HEK293 (cell line): ENCODE results near the gene DLK1.

Experiments used
- CTCF ChIA-PET: fragments of 350-600 bp; formaldehyde crosslinking; extraction: SDS; loops from one replicate; lab custom pipeline; 2021; ENCODE audit warnings: antibody characterized with exemption; lab: Yijun Ruan, JAX
- POLR2A ChIA-PET: fragments of 300-600 bp; formaldehyde crosslinking; extraction: SDS; loops from one replicate; lab custom pipeline; 2020; ENCODE audit warnings: antibody characterized with exemption, inconsistent platforms; lab: Yijun Ruan, JAX
- H3K27ac ChIP-seq: fragments of 200-500 bp; sonication (Bioruptor generic); 2 replicates; pipeline ENCODE4 v1.5.1; 2014; ENCODE audit warnings: low read depth, low read length, control low read depth, inconsistent platforms; ENCODE audit errors: extremely low read depth
- H3K36me3 ChIP-seq, 2 experiments: fragments of 200-500 bp in 1 of 2; sonication (Bioruptor generic) in 1 of 2; 1 replicate in 1 of 2; 2 replicates in 1 of 2; pipeline ENCODE4 v1.5.1; 2014 to 2017; ENCODE audit warnings: inconsistent platforms in 2 of 2, low read length in 2 of 2; ENCODE audit not compliant: control insufficient read depth in 2 of 2, insufficient read depth in 1 of 2
- H3K4me1 ChIP-seq: fragments of 200-500 bp; sonication (Bioruptor generic); 2 replicates; pipeline ENCODE4 v1.5.1; 2014; ENCODE audit warnings: mild to moderate bottlenecking, low read length, inconsistent platforms; ENCODE audit not compliant: control insufficient read depth, insufficient read depth
- H3K4me3 ChIP-seq: 2 replicates; pipeline ENCODE4 v1.5.1; 2011; ENCODE audit warnings: low read depth, mild to moderate bottlenecking, control low read depth, low read length, moderate library complexity
- H3K9me3 ChIP-seq: fragments of 200-500 bp; sonication (Bioruptor generic); 2 replicates; pipeline ENCODE4 v1.5.1; 2014; ENCODE audit warnings: low read depth, low read length, inconsistent platforms; ENCODE audit not compliant: control insufficient read depth, insufficient read depth
- EGR2 ChIP-seq: fragments of 450-650 bp; formaldehyde crosslinking; IDR thresholded peaks from 2 replicates; pipeline ENCODE4 v1.5.1; 2016; ENCODE audit warnings: low read depth, missing biosample characterization, missing genetic modification characterization
- KLF9 ChIP-seq: fragments of 450-650 bp; formaldehyde crosslinking; IDR thresholded peaks from 2 replicates; pipeline ENCODE4 v1.5.1; 2016; ENCODE audit warnings: missing biosample characterization, missing genetic modification characterization, low read depth
- OSR2 ChIP-seq: fragments of 450-650 bp; formaldehyde crosslinking; IDR thresholded peaks from 2 replicates; pipeline ENCODE4 v1.5.1; 2016; ENCODE audit warnings: missing biosample characterization, missing genetic modification characterization
- PRDM4 ChIP-seq: fragments of 450-650 bp; formaldehyde crosslinking; IDR thresholded peaks from 2 replicates; pipeline ENCODE4 v1.5.1; 2017; ENCODE audit warnings: missing biosample characterization, missing genetic modification characterization
- SCRT1 ChIP-seq: fragments of 450-650 bp; formaldehyde crosslinking; IDR thresholded peaks from 2 replicates; pipeline ENCODE4 v1.5.1; 2016; ENCODE audit warnings: missing biosample characterization, missing genetic modification characterization, borderline replicate concordance
- SP3 ChIP-seq: fragments of 450-650 bp; formaldehyde crosslinking; IDR thresholded peaks from 2 replicates; pipeline ENCODE4 v1.5.1; 2016; ENCODE audit warnings: missing biosample characterization, missing genetic modification characterization
- ZBTB26 ChIP-seq: fragments of 450-650 bp; formaldehyde crosslinking; optimal IDR thresholded peaks from 2 replicates; pipeline ENCODE3; 2016; ENCODE audit warnings: missing biosample characterization, mild to moderate bottlenecking, missing genetic modification characterization
- ZBTB6 ChIP-seq: fragments of 450-650 bp; formaldehyde crosslinking; IDR thresholded peaks from 2 replicates; pipeline ENCODE4 v1.5.1; 2017; ENCODE audit warnings: missing biosample characterization, missing genetic modification characterization
- ZBTB7A ChIP-seq: fragments of 450-650 bp; formaldehyde crosslinking; IDR thresholded peaks from 2 replicates; pipeline ENCODE4 v1.5.1; 2016; ENCODE audit warnings: low read depth, missing biosample characterization, missing genetic modification characterization
- ZFHX2 ChIP-seq: fragments of 450-650 bp; formaldehyde crosslinking; conservative IDR thresholded peaks from 2 replicates; pipeline ENCODE4 v1.5.1; 2016; ENCODE audit warnings: missing biosample characterization, missing genetic modification characterization
- ZFP37 ChIP-seq: fragments of 450-650 bp; formaldehyde crosslinking; IDR thresholded peaks from 2 replicates; pipeline ENCODE4 v1.5.1; 2016; ENCODE audit warnings: missing biosample characterization, missing genetic modification characterization
- ZFP69B ChIP-seq: fragments of 450-650 bp; formaldehyde crosslinking; IDR thresholded peaks from 2 replicates; pipeline ENCODE4 v1.5.1; 2016; ENCODE audit warnings: missing biosample characterization, missing genetic modification characterization
- ZNF248 ChIP-seq: fragments of 450-650 bp; formaldehyde crosslinking; IDR thresholded peaks from 2 replicates; pipeline ENCODE4 v1.5.1; 2017; ENCODE audit warnings: missing biosample characterization, missing genetic modification characterization
- ZNF292 ChIP-seq: fragments of 450-650 bp; formaldehyde crosslinking; IDR thresholded peaks from 2 replicates; pipeline ENCODE4 v1.5.1; 2016; ENCODE audit warnings: low read depth, missing biosample characterization, missing genetic modification characterization, borderline replicate concordance
- ZNF302 ChIP-seq: fragments of 450-650 bp; formaldehyde crosslinking; IDR thresholded peaks from 2 replicates; pipeline ENCODE4 v1.5.1; 2016; ENCODE audit warnings: missing biosample characterization, missing genetic modification characterization, low read depth
- ZNF341 ChIP-seq: fragments of 450-650 bp; formaldehyde crosslinking; IDR thresholded peaks from 2 replicates; pipeline ENCODE4; 2016; ENCODE audit warnings: low read depth, missing biosample characterization, missing genetic modification characterization
- ZNF416 ChIP-seq: fragments of 450-650 bp; formaldehyde crosslinking; IDR thresholded peaks from 2 replicates; pipeline ENCODE4 v1.5.1; 2016; ENCODE audit warnings: missing biosample characterization, missing genetic modification characterization
- ZNF433 ChIP-seq: fragments of 450-650 bp; formaldehyde crosslinking; IDR thresholded peaks from 2 replicates; pipeline ENCODE4 v1.5.1; 2016; ENCODE audit warnings: missing biosample characterization, missing genetic modification characterization, low read depth
- ZNF514 ChIP-seq: fragments of 450-650 bp; formaldehyde crosslinking; IDR thresholded peaks from 2 replicates; pipeline ENCODE4 v1.5.1; 2016; ENCODE audit warnings: missing biosample characterization, missing genetic modification characterization
- ZNF621 ChIP-seq: fragments of 450-650 bp; formaldehyde crosslinking; IDR thresholded peaks from 2 replicates; pipeline ENCODE4 v1.5.1; 2017; ENCODE audit warnings: missing biosample characterization, missing genetic modification characterization
- ZNF660 ChIP-seq: fragments of 450-650 bp; IDR thresholded peaks from 2 replicates; pipeline ENCODE4 v1.5.1; 2018; ENCODE audit warnings: missing biosample characterization, mild to moderate bottlenecking, missing genetic modification characterization
- ZNF747 ChIP-seq: fragments of 450-650 bp; formaldehyde crosslinking; IDR thresholded peaks from 2 replicates; pipeline ENCODE4 v1.5.1; 2016; ENCODE audit warnings: missing biosample characterization, missing genetic modification characterization
- ZNF830 ChIP-seq: fragments of 450-650 bp; IDR thresholded peaks from 2 replicates; pipeline ENCODE4 v1.5.0; 2018; ENCODE audit warnings: missing biosample characterization, missing genetic modification characterization, low read depth, mild to moderate bottlenecking, moderate library complexity
- TF ChIP-seq, protein P1 (sequence below): fragments of 450-650 bp; formaldehyde crosslinking; IDR thresholded peaks from 2 replicates; pipeline ENCODE4 v1.5.1; 2016; ENCODE audit warnings: missing biosample characterization, missing genetic modification characterization
- TF ChIP-seq, protein P2 (sequence below): fragments of 450-650 bp; formaldehyde crosslinking; IDR thresholded peaks from 2 replicates; pipeline ENCODE4 v1.5.1; 2016; ENCODE audit warnings: missing biosample characterization, missing genetic modification characterization

DLK1 gene

DNA sequence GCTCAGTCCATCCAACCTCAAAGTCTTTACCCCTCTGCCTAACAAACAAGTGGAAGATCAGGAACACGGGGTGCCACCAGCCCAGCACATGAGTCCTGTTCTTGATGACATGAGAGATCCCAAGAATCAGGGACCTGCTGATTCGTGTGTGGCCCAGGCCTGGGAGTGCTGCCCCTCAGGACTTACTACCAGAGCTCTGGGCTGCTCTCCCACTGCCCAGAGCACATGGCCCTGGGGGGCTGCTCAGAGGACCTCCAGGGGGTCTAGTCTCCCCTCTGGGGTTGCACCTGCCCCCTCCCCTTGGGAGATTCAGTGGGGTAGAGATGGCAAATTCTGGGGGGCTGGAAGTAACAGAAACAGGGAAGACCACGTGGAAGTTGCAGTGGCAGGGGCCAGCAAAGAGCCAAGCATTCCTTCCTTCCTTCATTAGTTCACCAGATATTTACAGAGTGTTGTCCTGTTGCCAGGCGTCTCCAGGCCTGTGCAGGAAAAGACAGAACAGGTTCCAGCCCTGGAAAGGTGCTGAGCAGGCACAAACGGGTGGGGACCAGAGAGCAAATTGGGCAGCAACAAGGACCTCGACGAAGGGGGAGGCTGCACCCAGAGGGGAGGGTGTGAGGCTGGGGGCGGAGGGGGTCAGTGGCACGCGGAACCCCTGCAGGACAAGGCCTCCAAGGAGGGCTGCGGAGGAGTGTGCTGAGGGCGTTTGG, 54.1 kb downstream of the DLK1 start:
- TF ChIP-seq ZFHX2 (tag by site-specific recombination): no peak
- no peak for TF ChIP-seq ZBTB7A (tag by site-specific recombination)
- no peak for TF ChIP-seq ZBTB6 (tag by site-specific recombination)
- TF ChIP-seq ZFP69B (tag by site-specific recombination): no peak
- TF ChIP-seq PRDM4 (tag by site-specific recombination): no peak
- TF ChIP-seq ZNF747: no peak
- no peak for TF ChIP-seq ZNF830
- no peak for TF ChIP-seq ZBTB26 (tag by site-specific recombination)
- ChIA-PET POLR2A (no interaction called here), CTCF (interaction anchor here (1.1 to 1.3 kb wide), 2 partner anchors 118 to 119 kb away, joined by 3 to 5 read pairs; no protein-coding TSS in a partner anchor)
- H3K4me3 ChIP-seq: no peak overlapping the region
- no peaks in the 10 kb centered on the region for H3K4me1 ChIP-seq
- no peak overlapping the region for H3K27ac ChIP-seq
- no peaks in the 10 kb centered on the region for H3K36me3 ChIP-seq
- H3K9me3 ChIP-seq: no peaks in the 10 kb centered on the region

DNA sequence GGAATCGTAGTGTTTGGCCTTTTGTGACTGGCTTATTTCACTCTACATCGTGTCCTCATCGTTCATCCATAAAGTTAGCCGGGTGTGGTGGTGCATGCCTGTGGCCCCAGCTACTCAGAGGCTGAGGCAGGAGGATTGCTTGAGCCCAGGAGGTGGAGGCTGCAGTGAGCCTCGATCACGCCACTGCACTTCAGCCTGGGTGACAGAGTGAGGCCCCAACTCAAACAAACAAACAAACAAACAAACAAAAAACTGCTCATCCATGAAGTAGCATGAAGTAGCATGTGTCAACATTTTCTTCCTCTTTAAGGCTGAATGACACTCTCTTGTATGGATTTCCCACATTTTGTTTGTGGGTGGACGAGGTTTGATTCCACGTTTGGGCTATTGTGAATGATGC, 55.3 kb downstream of the DLK1 start:
- Histone ChIP-seq H3K27ac (no peak overlapping the region), H3K36me3 (no peaks in the 10 kb centered on the region), H3K9me3 (no peaks in the 10 kb centered on the region), H3K4me3 (no peak overlapping the region), H3K4me1 (no peaks in the 10 kb centered on the region)
- ChIA-PET CTCF (interaction anchor here (1.3 kb wide), 1 partner anchor 120 kb away, joined by 3 read pairs; no protein-coding TSS in a partner anchor), POLR2A (no interaction called here)
- TF ChIP-seq ZNF416 (tag by site-specific recombination) (no peak), ZNF514 (tag by site-specific recombination) (no peak), ZNF433 (tag by site-specific recombination) (no peak), ZNF292 (tag by site-specific recombination) (no peak), SP3 (tag by site-specific recombination) (no peak), ZNF660 (tag by site-specific recombination) (no peak), OSR2 (tag by site-specific recombination) (no peak), ZFP37 (no peak), KLF9 (tag by site-specific recombination) (no peak), SCRT1 (tag by site-specific recombination) (no peak), ZNF248 (tag by site-specific recombination) (no peak), ZNF621 (tag by site-specific recombination) (no peak), ZNF341 (tag by site-specific recombination) (no peak), ZNF302 (no peak), ZNF747 (no peak), EGR2 (no peak)
- TF ChIP-seq, protein P1, sequence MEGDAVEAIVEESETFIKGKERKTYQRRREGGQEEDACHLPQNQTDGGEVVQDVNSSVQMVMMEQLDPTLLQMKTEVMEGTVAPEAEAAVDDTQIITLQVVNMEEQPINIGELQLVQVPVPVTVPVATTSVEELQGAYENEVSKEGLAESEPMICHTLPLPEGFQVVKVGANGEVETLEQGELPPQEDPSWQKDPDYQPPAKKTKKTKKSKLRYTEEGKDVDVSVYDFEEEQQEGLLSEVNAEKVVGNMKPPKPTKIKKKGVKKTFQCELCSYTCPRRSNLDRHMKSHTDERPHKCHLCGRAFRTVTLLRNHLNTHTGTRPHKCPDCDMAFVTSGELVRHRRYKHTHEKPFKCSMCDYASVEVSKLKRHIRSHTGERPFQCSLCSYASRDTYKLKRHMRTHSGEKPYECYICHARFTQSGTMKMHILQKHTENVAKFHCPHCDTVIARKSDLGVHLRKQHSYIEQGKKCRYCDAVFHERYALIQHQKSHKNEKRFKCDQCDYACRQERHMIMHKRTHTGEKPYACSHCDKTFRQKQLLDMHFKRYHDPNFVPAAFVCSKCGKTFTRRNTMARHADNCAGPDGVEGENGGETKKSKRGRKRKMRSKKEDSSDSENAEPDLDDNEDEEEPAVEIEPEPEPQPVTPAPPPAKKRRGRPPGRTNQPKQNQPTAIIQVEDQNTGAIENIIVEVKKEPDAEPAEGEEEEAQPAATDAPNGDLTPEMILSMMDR (tag by site-specific recombination): no peak
- TF ChIP-seq, protein P2, sequence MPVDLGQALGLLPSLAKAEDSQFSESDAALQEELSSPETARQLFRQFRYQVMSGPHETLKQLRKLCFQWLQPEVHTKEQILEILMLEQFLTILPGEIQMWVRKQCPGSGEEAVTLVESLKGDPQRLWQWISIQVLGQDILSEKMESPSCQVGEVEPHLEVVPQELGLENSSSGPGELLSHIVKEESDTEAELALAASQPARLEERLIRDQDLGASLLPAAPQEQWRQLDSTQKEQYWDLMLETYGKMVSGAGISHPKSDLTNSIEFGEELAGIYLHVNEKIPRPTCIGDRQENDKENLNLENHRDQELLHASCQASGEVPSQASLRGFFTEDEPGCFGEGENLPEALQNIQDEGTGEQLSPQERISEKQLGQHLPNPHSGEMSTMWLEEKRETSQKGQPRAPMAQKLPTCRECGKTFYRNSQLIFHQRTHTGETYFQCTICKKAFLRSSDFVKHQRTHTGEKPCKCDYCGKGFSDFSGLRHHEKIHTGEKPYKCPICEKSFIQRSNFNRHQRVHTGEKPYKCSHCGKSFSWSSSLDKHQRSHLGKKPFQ (tag by site-specific recombination): no peak
